Vagina (tissue), 2 donors: ENCODE data around the gene IPO5. TPM values are rescaled to one million over a fixed set of nuclear protein-coding genes. Genes with fewer than 3 reads are reported as not detected.
"Not testable (repeated sequence)": the region's sequence is repeated elsewhere in the genome, so short reads cannot be mapped to it uniquely, and the experiment has no call there.

ENCODE experiments used
- DNase-seq, 2 donors: peaks; one replicate each; pipeline ENCODE4 v3.0.0-alpha.2; 2017; ENCODE audit errors: extremely low spot score in 2 of 2
- H3K27ac ChIP-seq: fragments of 200-600 bp; sonication (generic); one replicate; pipeline ENCODE4 v1.5.1; 2019
- H3K27me3 ChIP-seq: fragments of 200-600 bp; sonication (generic); one replicate; pipeline ENCODE4 v1.5.1; 2019
- H3K36me3 ChIP-seq, 2 donors: fragments of 200-600 bp; sonication (generic); one replicate each; pipeline ENCODE4 v1.5.1; 2017 to 2019
- H3K4me1 ChIP-seq: fragments of 200-600 bp; sonication (generic); one replicate; pipeline ENCODE4 v1.5.1; 2019
- H3K4me3 ChIP-seq, 2 donors: fragments of 200-600 bp; sonication (generic); 1 replicate in 1 of 2; 2 replicates in 1 of 2; pipeline ENCODE4 v1.5.1; 2016 to 2019
- H3K9me3 ChIP-seq: fragments of 200-600 bp; sonication (generic); one replicate; pipeline ENCODE4 v1.5.1; 2019
- CTCF ChIP-seq, 3 experiments: fragments of 450-650 bp in 2 of 3; fragments of 200-600 bp in 1 of 3; sonication (generic) in 1 of 3; IDR thresholded peaks; one replicate each; pipeline ENCODE4 v1.5.1; 2017 to 2019; ENCODE audit warnings: antibody characterized with exemption in 3 of 3, mild to moderate bottlenecking in 2 of 3, moderate library complexity in 2 of 3
- POLR2A ChIP-seq, 2 donors: fragments of 450-650 bp; IDR thresholded peaks; one replicate each; pipeline ENCODE4 v1.6.1; 2017; ENCODE audit warnings: antibody characterized with exemption in 2 of 2, mild to moderate bottlenecking in 2 of 2, moderate library complexity in 2 of 2
- POLR2AphosphoS5 ChIP-seq, 2 donors: sonication (generic); formaldehyde crosslinking; IDR thresholded peaks; one replicate each; pipeline ENCODE4 v1.9.0; 2017; ENCODE audit warnings: antibody characterized with exemption in 2 of 2, mild to moderate bottlenecking in 2 of 2, low read depth in 1 of 2; ENCODE audit not compliant: insufficient read depth in 1 of 2
- intact Hi-C: fragments of 100-400 bp; cut with DNase I; formaldehyde crosslinking; loops from one replicate; pipeline ENCODE4 v1.15.1; 2023
- total RNA-seq: library from RNA; depleted of rRNA; stranded (reverse); fragments of >200 nt; gene quantifications from one replicate; pipeline ENCODE4 v1.2.3, GENCODE V29; 2016

IPO5 gene
- total RNA-seq, 1 donor from 2014 or later: 79.1 TPM

DNA sequence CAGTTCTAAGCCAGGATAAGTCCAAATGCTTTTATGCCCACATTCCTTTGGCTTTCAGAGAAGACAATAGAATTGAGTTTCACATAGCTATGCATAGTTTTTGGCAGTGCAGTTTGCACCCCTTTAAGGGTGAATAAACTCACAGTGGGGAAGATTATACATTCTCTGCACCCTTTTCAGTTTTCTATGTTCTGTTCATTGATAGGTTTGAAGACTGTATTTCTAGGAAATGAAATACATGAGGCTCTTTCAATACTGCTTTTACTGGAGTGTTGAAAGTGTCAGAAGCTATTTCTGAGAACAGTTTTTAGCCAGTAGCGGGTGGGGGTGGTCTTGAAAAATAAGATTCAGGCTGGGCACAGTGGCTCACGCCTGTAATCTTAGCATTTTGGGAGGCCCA is 46.2 kb downstream of the IPO5 start:
- Histone ChIP-seq H3K9me3 (no peaks in the 10 kb centered on the region), H3K36me3 (peaks cover 0 to 81% of the 10 kb centered on the region in 2 donors), H3K27me3 (no peaks in the 10 kb centered on the region), H3K27ac (no peak overlapping the region), H3K4me3 (no peak overlapping the region), H3K4me1 (no peaks in the 10 kb centered on the region)
- intact Hi-C loops: no loop called here
- no peak for DNase-seq
- TF ChIP-seq POLR2AphosphoS5 (IDR thresholded peaks at IDR 0.05; ENCODE audit: insufficient read depth in 1 of 2, low read depth in 1 of 2) (no peak), POLR2A (IDR thresholded peaks at IDR 0.05) (no peak), CTCF (IDR thresholded peaks at IDR 0.05) (no peak)

GRCh38 chr13:98004107-98004506 is 50.6 kb downstream of the IPO5 start:
- Histone ChIP-seq H3K27me3 (no peaks in the 10 kb centered on the region), H3K36me3 (peaks cover 0 to 91% of the 10 kb centered on the region in 2 donors), H3K9me3 (no peaks in the 10 kb centered on the region), H3K4me3 (no peak overlapping the region), H3K4me1 (no peaks in the 10 kb centered on the region), H3K27ac (no peak overlapping the region)
- DNase-seq: no peak
- no peak for TF ChIP-seq POLR2AphosphoS5 (IDR thresholded peaks at IDR 0.05; ENCODE audit: insufficient read depth in 1 of 2, low read depth in 1 of 2)
- TF ChIP-seq POLR2A (IDR thresholded peaks at IDR 0.05): no peak
- TF ChIP-seq CTCF (IDR thresholded peaks at IDR 0.05): no peak
- intact Hi-C loops: no loop called here

- DNase-seq, H3K4me3 ChIP-seq, H3K27ac ChIP-seq, intact Hi-C loops, H3K27me3 ChIP-seq, H3K4me1 ChIP-seq, H3K9me3 ChIP-seq: not testable (repeated sequence)
- peaks cover 0 to 95% of the 10 kb centered on the region in 2 donors for H3K36me3 ChIP-seq
Observed at GRCh38 chr13:98004997-98005396, 51.5 kb downstream of the IPO5 start.

DNA sequence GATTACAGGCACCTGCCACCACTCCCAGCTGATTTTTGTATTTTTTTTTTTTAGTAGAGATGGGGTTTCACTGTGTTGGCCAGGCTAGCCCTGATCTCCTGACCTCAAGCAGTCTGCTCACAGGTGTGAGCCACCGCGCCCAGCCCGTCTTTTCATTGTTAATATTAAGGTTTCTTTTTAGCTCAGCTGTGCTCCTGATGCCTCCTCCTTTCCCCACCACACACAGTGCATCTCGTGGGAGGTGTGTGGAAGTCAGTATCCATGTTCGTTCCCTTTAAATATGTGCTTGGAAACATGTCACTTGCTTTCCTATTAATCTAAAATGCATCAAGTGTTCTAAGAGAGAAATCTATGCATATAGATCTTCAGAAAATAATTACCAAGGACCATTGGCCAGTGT is 53.5 kb downstream of the IPO5 start:
- no peak for DNase-seq
- Histone ChIP-seq H3K27me3 (no peaks in the 10 kb centered on the region), H3K36me3 (peaks cover 0 to 87% of the 10 kb centered on the region in 2 donors), H3K27ac (no peak overlapping the region), H3K4me3 (no peak overlapping the region), H3K4me1 (no peaks in the 10 kb centered on the region), H3K9me3 (no peaks in the 10 kb centered on the region)
- intact Hi-C loops: no loop called here
- TF ChIP-seq CTCF (IDR thresholded peaks at IDR 0.05) (no peak), POLR2A (IDR thresholded peaks at IDR 0.05) (no peak), POLR2AphosphoS5 (IDR thresholded peaks at IDR 0.05; ENCODE audit: insufficient read depth in 1 of 2, low read depth in 1 of 2) (no peak)

DNA sequence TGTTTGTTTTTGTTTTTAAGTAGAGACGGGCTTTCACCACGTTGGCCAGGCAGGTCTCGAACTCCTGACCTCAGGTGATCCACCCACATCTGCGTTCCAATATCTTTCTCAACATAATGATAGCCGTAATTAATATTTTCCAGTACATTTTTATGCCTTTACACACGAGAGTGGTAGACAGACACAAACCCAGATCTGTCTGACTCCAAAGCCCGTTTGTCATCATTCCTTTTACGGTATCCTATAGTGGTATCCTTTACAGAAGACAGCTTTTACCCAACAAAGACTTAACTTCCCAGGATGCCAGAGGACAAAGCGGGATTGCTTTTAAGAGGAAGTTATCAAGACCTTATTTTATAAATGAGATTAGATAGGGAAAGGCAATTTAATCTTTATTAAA is 59.8 kb downstream of the IPO5 start:
- Histone ChIP-seq H3K4me1 (no peaks in the 10 kb centered on the region), H3K27me3 (no peaks in the 10 kb centered on the region), H3K9me3 (no peaks in the 10 kb centered on the region), H3K36me3 (peaks cover 0 to 79% of the 10 kb centered on the region in 2 donors), H3K27ac (no peak overlapping the region), H3K4me3 (no peak overlapping the region)
- no peak for TF ChIP-seq POLR2AphosphoS5 (IDR thresholded peaks at IDR 0.05; ENCODE audit: insufficient read depth in 1 of 2, low read depth in 1 of 2)
- TF ChIP-seq POLR2A (IDR thresholded peaks at IDR 0.05): no peak
- TF ChIP-seq CTCF (IDR thresholded peaks at IDR 0.05): no peak
- intact Hi-C loops: no loop called here
- DNase-seq: no peak

DNA sequence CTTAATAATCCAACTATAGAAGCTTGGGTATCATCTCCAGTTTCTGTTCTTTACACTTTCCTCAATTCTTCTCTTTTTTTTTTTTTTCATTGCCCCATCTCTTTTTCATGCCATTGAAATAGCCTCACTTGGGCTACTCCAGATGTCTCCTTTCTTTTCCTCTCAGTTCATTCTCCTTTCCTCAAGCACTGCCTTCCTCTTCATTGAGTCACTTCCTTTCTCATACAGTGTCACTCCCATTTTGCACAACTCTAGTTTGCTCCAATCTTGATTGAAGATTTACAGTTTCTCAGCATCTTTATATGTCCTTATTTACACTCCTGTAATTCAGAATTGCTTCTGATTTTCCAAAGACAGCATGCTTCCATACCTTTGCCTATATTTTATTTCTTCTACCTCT is 61.3 kb downstream of the IPO5 start:
- DNase-seq: no peak
- Histone ChIP-seq H3K36me3 (peaks cover 2 to 77% of the 10 kb centered on the region in 2 donors), H3K4me3 (no peak overlapping the region), H3K27me3 (no peaks in the 10 kb centered on the region), H3K9me3 (no peaks in the 10 kb centered on the region), H3K4me1 (no peaks in the 10 kb centered on the region), H3K27ac (no peak overlapping the region)
- intact Hi-C loops: no loop called here
- TF ChIP-seq POLR2AphosphoS5 (IDR thresholded peaks at IDR 0.05; ENCODE audit: insufficient read depth in 1 of 2, low read depth in 1 of 2) (no peak), CTCF (IDR thresholded peaks at IDR 0.05) (no peak), POLR2A (IDR thresholded peaks at IDR 0.05) (no peak)
